Measurements from ENCODE around the gene PHAF1. TPM values are rescaled to one million over a fixed set of nuclear protein-coding genes. Genes with fewer than 3 reads are reported as not detected.

PHAF1 gene
- total and polyA plus RNA-seq, 2 of the 13 experiments (the other 11 are each of a cell fraction or from before 2014, with no cell fraction given), result 48.3 to 174 TPM

DNA sequence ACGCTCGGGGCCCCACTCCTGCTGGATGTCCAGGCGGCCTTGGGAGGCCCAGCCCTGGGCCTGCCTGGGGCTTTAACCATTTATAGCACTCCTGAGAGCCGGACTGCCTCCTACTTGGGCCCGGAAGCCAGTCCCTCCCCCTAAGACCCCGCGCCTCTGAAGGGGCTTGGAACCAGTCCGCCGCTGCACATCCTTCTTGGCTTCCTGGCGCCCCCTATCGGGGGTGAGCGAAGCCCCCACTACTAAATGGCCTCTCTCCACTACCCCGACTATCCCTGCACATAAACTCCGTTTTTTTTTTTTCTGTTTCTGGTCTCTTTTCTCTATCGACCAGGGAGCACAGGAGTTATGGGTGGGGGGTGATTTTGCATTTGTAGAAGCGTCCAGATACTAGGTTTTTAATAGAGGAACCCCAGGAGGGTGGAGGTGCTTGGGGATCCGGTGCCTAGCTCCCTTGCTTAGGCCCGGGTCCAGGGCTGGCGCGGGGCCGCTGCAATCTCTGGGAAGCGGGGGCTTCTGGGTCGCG is 60.0 kb downstream of the PHAF1 start (continued):
- TF ChIP-seq, protein P1, sequence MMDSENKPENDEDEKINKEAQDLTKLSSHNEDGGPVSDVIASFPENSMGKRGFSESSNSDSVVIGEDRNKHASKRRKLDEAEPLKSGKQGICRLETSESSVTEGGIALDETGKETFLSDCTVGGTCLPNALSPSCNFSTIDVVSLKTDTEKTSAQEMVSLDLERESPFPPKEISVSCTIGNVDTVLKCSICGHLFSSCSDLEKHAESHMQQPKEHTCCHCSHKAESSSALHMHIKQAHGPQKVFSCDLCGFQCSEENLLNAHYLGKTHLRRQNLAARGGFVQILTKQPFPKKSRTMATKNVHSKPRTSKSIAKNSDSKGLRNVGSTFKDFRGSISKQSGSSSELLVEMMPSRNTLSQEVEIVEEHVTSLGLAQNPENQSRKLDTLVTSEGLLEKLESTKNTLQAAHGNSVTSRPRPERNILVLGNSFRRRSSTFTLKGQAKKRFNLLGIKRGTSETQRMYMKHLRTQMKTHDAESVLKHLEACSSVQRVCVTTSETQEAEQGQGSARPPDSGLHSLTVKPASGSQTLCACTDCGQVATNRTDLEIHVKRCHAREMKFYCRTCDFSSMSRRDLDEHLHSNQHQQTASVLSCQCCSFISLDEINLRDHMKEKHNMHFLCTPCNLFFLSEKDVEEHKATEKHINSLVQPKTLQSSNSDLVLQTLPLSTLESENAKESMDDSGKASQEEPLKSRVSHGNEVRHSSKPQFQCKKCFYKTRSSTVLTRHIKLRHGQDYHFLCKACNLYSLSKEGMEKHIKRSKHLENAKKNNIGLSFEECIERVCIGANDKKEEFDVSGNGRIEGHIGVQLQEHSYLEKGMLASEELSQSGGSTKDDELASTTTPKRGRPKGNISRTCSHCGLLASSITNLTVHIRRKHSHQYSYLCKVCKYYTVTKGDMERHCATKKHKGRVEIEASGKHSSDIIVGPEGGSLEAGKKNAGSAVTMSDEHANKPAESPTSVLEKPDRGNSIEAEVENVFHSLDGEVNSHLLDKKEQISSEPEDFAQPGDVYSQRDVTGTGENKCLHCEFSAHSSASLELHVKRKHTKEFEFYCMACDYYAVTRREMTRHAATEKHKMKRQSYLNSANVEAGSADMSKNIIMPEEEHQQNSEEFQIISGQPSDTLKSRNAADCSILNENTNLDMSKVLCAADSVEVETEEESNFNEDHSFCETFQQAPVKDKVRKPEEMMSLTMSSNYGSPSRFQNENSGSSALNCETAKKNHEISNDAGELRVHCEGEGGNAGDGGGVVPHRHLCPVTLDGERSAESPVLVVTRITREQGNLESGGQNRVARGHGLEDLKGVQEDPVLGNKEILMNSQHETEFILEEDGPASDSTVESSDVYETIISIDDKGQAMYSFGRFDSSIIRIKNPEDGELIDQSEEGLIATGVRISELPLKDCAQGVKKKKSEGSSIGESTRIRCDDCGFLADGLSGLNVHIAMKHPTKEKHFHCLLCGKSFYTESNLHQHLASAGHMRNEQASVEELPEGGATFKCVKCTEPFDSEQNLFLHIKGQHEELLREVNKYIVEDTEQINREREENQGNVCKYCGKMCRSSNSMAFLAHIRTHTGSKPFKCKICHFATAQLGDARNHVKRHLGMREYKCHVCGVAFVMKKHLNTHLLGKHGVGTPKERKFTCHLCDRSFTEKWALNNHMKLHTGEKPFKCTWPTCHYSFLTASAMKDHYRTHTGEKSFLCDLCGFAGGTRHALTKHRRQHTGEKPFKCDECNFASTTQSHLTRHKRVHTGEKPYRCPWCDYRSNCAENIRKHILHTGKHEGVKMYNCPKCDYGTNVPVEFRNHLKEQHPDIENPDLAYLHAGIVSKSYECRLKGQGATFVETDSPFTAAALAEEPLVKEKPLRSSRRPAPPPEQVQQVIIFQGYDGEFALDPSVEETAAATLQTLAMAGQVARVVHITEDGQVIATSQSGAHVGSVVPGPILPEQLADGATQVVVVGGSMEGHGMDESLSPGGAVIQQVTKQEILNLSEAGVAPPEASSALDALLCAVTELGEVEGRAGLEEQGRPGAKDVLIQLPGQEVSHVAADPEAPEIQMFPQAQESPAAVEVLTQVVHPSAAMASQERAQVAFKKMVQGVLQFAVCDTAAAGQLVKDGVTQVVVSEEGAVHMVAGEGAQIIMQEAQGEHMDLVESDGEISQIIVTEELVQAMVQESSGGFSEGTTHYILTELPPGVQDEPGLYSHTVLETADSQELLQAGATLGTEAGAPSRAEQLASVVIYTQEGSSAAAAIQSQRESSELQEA (CRISPR knock-in tag; IDR thresholded peaks at IDR 0.05; ENCODE audit: not compliant biosample characterization), result peak; percentile 56
- TF ChIP-seq, protein P2, sequence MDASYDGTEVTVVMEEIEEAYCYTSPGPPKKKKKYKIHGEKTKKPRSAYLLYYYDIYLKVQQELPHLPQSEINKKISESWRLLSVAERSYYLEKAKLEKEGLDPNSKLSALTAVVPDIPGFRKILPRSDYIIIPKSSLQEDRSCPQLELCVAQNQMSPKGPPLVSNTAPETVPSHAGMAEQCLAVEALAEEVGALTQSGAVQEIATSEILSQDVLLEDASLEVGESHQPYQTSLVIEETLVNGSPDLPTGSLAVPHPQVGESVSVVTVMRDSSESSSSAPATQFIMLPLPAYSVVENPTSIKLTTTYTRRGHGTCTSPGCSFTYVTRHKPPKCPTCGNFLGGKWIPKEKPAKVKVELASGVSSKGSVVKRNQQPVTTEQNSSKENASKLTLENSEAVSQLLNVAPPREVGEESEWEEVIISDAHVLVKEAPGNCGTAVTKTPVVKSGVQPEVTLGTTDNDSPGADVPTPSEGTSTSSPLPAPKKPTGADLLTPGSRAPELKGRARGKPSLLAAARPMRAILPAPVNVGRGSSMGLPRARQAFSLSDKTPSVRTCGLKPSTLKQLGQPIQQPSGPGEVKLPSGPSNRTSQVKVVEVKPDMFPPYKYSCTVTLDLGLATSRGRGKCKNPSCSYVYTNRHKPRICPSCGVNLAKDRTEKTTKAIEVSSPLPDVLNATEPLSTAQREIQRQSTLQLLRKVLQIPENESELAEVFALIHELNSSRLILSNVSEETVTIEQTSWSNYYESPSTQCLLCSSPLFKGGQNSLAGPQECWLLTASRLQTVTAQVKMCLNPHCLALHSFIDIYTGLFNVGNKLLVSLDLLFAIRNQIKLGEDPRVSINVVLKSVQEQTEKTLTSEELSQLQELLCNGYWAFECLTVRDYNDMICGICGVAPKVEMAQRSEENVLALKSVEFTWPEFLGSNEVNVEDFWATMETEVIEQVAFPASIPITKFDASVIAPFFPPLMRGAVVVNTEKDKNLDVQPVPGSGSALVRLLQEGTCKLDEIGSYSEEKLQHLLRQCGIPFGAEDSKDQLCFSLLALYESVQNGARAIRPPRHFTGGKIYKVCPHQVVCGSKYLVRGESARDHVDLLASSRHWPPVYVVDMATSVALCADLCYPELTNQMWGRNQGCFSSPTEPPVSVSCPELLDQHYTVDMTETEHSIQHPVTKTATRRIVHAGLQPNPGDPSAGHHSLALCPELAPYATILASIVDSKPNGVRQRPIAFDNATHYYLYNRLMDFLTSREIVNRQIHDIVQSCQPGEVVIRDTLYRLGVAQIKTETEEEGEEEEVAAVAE (CRISPR knock-in tag; IDR thresholded peaks at IDR 0.05; ENCODE audit: borderline replicate concordance), result 0 out of 2 replicates have a peak, but pooled peaks have one; percentile 19
- TF ChIP-seq ZBTB7B (CRISPR knock-in tag; IDR thresholded peaks at IDR 0.05), result no peak; the same call in 1 of the 2 replicates
- TF ChIP-seq, protein P3, sequence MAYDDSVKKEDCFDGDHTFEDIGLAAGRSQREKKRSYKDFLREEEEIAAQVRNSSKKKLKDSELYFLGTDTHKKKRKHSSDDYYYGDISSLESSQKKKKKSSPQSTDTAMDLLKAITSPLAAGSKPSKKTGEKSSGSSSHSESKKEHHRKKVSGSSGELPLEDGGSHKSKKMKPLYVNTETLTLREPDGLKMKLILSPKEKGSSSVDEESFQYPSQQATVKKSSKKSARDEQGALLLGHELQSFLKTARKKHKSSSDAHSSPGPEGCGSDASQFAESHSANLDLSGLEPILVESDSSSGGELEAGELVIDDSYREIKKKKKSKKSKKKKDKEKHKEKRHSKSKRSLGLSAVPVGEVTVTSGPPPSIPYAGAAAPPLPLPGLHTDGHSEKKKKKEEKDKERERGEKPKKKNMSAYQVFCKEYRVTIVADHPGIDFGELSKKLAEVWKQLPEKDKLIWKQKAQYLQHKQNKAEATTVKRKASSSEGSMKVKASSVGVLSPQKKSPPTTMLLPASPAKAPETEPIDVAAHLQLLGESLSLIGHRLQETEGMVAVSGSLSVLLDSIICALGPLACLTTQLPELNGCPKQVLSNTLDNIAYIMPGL (CRISPR knock-in tag; IDR thresholded peaks at IDR 0.05; ENCODE audit: borderline replicate concordance in 1 of 2, low read depth in 1 of 2), result peak in 1 of 2 experiments; percentile 83; a peak in 2 of 4 replicates
- peak; percentile 9; the same call in 1 of the 2 replicates for TF ChIP-seq REPIN1 (CRISPR knock-in tag; IDR thresholded peaks at IDR 0.05; ENCODE audit: borderline replicate concordance, low read depth)
- TF ChIP-seq, protein P4, sequence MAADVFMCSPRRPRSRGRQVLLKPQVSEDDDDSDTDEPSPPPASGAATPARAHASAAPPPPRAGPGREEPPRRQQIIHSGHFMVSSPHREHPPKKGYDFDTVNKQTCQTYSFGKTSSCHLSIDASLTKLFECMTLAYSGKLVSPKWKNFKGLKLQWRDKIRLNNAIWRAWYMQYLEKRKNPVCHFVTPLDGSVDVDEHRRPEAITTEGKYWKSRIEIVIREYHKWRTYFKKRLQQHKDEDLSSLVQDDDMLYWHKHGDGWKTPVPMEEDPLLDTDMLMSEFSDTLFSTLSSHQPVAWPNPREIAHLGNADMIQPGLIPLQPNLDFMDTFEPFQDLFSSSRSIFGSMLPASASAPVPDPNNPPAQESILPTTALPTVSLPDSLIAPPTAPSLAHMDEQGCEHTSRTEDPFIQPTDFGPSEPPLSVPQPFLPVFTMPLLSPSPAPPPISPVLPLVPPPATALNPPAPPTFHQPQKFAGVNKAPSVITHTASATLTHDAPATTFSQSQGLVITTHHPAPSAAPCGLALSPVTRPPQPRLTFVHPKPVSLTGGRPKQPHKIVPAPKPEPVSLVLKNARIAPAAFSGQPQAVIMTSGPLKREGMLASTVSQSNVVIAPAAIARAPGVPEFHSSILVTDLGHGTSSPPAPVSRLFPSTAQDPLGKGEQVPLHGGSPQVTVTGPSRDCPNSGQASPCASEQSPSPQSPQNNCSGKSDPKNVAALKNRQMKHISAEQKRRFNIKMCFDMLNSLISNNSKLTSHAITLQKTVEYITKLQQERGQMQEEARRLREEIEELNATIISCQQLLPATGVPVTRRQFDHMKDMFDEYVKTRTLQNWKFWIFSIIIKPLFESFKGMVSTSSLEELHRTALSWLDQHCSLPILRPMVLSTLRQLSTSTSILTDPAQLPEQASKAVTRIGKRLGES (CRISPR knock-in tag; IDR thresholded peaks at IDR 0.05; ENCODE audit: borderline replicate concordance), result no peak
- TF ChIP-seq U2AF1 (optimal IDR thresholded peaks at IDR 0.05; ENCODE audit: low read depth, low read length), result peak; percentile 34
- TF ChIP-seq, protein P5, sequence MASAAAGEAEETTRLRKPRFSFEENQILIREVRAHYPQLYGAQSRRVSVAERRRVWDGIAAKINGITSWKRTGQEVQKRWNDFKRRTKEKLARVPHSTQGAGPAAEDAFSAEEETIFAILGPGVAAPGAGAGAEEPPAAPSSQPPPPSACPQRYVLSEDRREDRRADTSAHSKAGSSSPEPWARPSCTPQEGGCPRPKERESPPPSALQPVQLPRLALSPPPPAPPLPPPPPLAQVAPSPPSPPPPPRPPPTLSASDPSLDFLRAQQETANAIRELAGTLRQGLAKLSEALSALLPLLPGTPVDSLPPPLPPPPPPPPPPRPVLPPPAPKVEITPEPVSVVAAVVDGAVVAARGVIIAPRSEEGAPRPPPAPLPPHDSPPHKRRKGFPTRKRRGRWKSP (CRISPR knock-in tag; IDR thresholded peaks at IDR 0.05), result peak; percentile 75; the same call in 1 of the 2 replicates

Measured in HepG2 (cell line).